HEK293 (cell line): ENCODE data around the gene ZMYM2.

ENCODE experiments used
- BCL11A ChIP-seq: fragments of 450-650 bp; formaldehyde crosslinking; IDR thresholded peaks from 2 replicates; pipeline ENCODE4 v1.5.1; 2016; ENCODE audit warnings: low read depth, missing biosample characterization, missing genetic modification characterization
- HIC1 ChIP-seq: fragments of 450-650 bp; formaldehyde crosslinking; IDR thresholded peaks from 2 replicates; pipeline ENCODE4 v1.5.1; 2016; ENCODE audit warnings: missing biosample characterization, missing genetic modification characterization
- KLF1 ChIP-seq: fragments of 450-650 bp; formaldehyde crosslinking; IDR thresholded peaks from 2 replicates; pipeline ENCODE4 v1.5.1; 2016; ENCODE audit warnings: missing biosample characterization, missing genetic modification characterization
- KLF16 ChIP-seq: fragments of 450-650 bp; formaldehyde crosslinking; IDR thresholded peaks from 2 replicates; pipeline ENCODE4 v1.5.1; 2017; ENCODE audit warnings: missing biosample characterization, missing genetic modification characterization
- OVOL3 ChIP-seq: fragments of 450-650 bp; formaldehyde crosslinking; IDR thresholded peaks from 2 replicates; pipeline ENCODE4 v1.5.1; 2016; ENCODE audit warnings: missing biosample characterization, missing genetic modification characterization
- SCRT1 ChIP-seq: fragments of 450-650 bp; formaldehyde crosslinking; IDR thresholded peaks from 2 replicates; pipeline ENCODE4 v1.5.1; 2016; ENCODE audit warnings: missing biosample characterization, missing genetic modification characterization, borderline replicate concordance
- SP3 ChIP-seq: fragments of 450-650 bp; formaldehyde crosslinking; IDR thresholded peaks from 2 replicates; pipeline ENCODE4 v1.5.1; 2016; ENCODE audit warnings: missing biosample characterization, missing genetic modification characterization
- ZNF138 ChIP-seq: fragments of 450-650 bp; formaldehyde crosslinking; IDR thresholded peaks from 2 replicates; pipeline ENCODE4 v1.5.1; 2016; ENCODE audit warnings: missing biosample characterization, missing genetic modification characterization, borderline replicate concordance
- ZNF157 ChIP-seq: fragments of 450-650 bp; formaldehyde crosslinking; IDR thresholded peaks from 2 replicates; pipeline ENCODE4 v1.5.1; 2016; ENCODE audit warnings: missing biosample characterization, missing genetic modification characterization
- ZNF169 ChIP-seq: fragments of 450-650 bp; formaldehyde crosslinking; IDR thresholded peaks from 2 replicates; pipeline ENCODE4 v1.5.1; 2016; ENCODE audit warnings: missing biosample characterization, missing genetic modification characterization
- ZNF18 ChIP-seq: fragments of 450-650 bp; formaldehyde crosslinking; IDR thresholded peaks from 2 replicates; pipeline ENCODE4 v1.5.1; 2016; ENCODE audit warnings: missing biosample characterization, missing genetic modification characterization
- ZNF211 ChIP-seq: fragments of 450-650 bp; formaldehyde crosslinking; IDR thresholded peaks from 2 replicates; pipeline ENCODE4 v1.5.1; 2016; ENCODE audit warnings: low read depth, missing biosample characterization, missing genetic modification characterization
- ZNF24 ChIP-seq: fragments of 450-650 bp; formaldehyde crosslinking; IDR thresholded peaks from 2 replicates; pipeline ENCODE4 v1.5.1; 2016; ENCODE audit warnings: missing biosample characterization, missing genetic modification characterization
- ZNF248 ChIP-seq: fragments of 450-650 bp; formaldehyde crosslinking; IDR thresholded peaks from 2 replicates; pipeline ENCODE4 v1.5.1; 2017; ENCODE audit warnings: missing biosample characterization, missing genetic modification characterization
- ZNF26 ChIP-seq: fragments of 450-650 bp; formaldehyde crosslinking; IDR thresholded peaks from 2 replicates; pipeline ENCODE4 v1.5.1; 2016; ENCODE audit warnings: missing biosample characterization, missing genetic modification characterization
- ZNF266 ChIP-seq: fragments of 450-650 bp; formaldehyde crosslinking; IDR thresholded peaks from 2 replicates; pipeline ENCODE4 v1.5.1; 2016; ENCODE audit warnings: missing biosample characterization, missing genetic modification characterization, low read depth
- ZNF324 ChIP-seq: fragments of 450-650 bp; formaldehyde crosslinking; IDR thresholded peaks from 2 replicates; pipeline ENCODE4 v1.5.1; 2016; ENCODE audit warnings: missing biosample characterization, missing genetic modification characterization
- ZNF341 ChIP-seq: fragments of 450-650 bp; formaldehyde crosslinking; IDR thresholded peaks from 2 replicates; pipeline ENCODE4; 2016; ENCODE audit warnings: low read depth, missing biosample characterization, missing genetic modification characterization
- ZNF391 ChIP-seq: fragments of 450-650 bp; formaldehyde crosslinking; IDR thresholded peaks from 2 replicates; pipeline ENCODE4 v1.5.1; 2016; ENCODE audit warnings: low read depth, missing biosample characterization, missing genetic modification characterization, borderline replicate concordance
- ZNF423 ChIP-seq: fragments of 450-650 bp; formaldehyde crosslinking; IDR thresholded peaks from 2 replicates; pipeline ENCODE4 v1.5.1; 2016; ENCODE audit warnings: missing biosample characterization, missing genetic modification characterization
- ZNF449 ChIP-seq: fragments of 450-650 bp; formaldehyde crosslinking; IDR thresholded peaks from 2 replicates; pipeline ENCODE4 v1.5.1; 2017; ENCODE audit warnings: missing biosample characterization, mild to moderate bottlenecking, missing genetic modification characterization, moderate library complexity
- ZNF501 ChIP-seq: fragments of 450-650 bp; formaldehyde crosslinking; IDR thresholded peaks from 2 replicates; pipeline ENCODE4 v1.5.1; 2016; ENCODE audit warnings: missing biosample characterization, missing genetic modification characterization
- ZNF521 ChIP-seq: fragments of 450-650 bp; formaldehyde crosslinking; IDR thresholded peaks from 2 replicates; pipeline ENCODE4 v1.5.1; 2017; ENCODE audit warnings: missing biosample characterization, mild to moderate bottlenecking, missing genetic modification characterization
- ZNF670 ChIP-seq: fragments of 450-650 bp; formaldehyde crosslinking; IDR thresholded peaks from 2 replicates; pipeline ENCODE4 v1.5.1; 2016; ENCODE audit warnings: missing biosample characterization, missing genetic modification characterization, low read depth
- ZNF76 ChIP-seq: fragments of 450-650 bp; formaldehyde crosslinking; IDR thresholded peaks from 2 replicates; pipeline ENCODE4; 2016; ENCODE audit warnings: low read depth, missing biosample characterization, missing genetic modification characterization, borderline replicate concordance
- ZNF791 ChIP-seq: fragments of 450-650 bp; formaldehyde crosslinking; IDR thresholded peaks from 2 replicates; pipeline ENCODE4 v1.5.1; 2016; ENCODE audit warnings: missing biosample characterization, missing genetic modification characterization
- ZNF792 ChIP-seq: fragments of 450-650 bp; formaldehyde crosslinking; IDR thresholded peaks from 2 replicates; pipeline ENCODE4 v1.5.1; 2016; ENCODE audit warnings: missing biosample characterization, missing genetic modification characterization
- TF ChIP-seq, protein P1 (sequence below): fragments of 450-650 bp; formaldehyde crosslinking; IDR thresholded peaks from 2 replicates; pipeline ENCODE4 v1.5.1; 2016; ENCODE audit warnings: missing biosample characterization, missing genetic modification characterization
- TF ChIP-seq, protein P2 (sequence below): fragments of 450-650 bp; formaldehyde crosslinking; IDR thresholded peaks from 2 replicates; pipeline ENCODE4 v1.5.1; 2016; ENCODE audit warnings: missing biosample characterization, missing genetic modification characterization

ZMYM2 gene

DNA sequence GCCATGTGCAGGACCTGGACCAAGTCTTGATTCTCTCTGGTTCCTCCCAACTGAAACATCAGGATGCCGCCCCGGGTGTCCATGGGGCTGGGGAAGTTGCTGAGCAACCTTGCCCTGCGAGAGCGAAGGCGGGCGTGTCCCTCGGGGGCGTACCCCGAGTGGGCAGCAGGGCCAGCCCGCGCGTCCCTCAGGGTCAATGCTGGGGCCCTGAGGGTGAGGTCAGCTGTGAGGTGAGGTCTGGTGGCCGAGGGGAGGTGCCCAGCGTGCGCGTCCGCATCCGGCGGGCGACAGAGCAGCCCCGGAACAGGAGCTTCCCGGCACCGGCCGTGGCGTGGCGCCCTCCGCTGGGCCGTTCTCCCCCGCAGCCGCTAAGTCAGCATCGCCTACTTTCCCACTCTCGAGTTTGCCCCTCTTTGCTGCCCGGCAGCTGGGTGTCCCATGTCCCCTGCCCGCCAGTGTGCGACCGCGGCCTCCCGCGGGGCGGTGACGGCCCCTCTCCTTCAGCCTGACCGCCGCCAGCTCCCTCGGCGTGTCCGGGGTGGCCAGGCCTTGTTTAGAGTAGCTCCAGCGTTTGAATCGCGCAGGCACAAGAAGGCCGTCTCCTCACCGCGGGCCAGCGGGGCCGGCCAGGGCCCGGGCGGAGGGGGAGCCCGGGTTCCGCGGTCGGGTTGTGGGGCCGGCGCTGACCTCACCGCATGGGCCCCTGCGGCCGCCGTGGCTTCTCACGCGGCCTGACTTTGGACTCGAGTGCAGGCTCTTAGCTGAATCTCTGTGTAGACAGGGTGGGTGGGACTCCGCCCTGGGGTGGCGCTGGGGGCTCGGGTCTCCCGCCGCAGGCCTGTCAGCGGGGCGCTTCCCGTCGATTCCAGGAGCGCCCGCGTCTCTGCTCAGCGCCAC is 169.3 kb downstream of the ZMYM2 start (continued):
- TF ChIP-seq OVOL3 (tag by site-specific recombination), result 0 out of 2 replicates have a peak, but pooled peaks have one; percentile 28
- TF ChIP-seq ZNF670 (tag by site-specific recombination), result no peak
- TF ChIP-seq ZNF341 (tag by site-specific recombination), result peak; percentile 87
- TF ChIP-seq ZNF211 (tag by site-specific recombination), result no peak
- TF ChIP-seq ZNF248 (tag by site-specific recombination), result no peak
- TF ChIP-seq BCL11A (tag by site-specific recombination), result no peak
- peak; percentile 88; the same call in 1 of the 2 replicates for TF ChIP-seq KLF16 (tag by site-specific recombination)
- peak; percentile 14; the same call in 1 of the 2 replicates for TF ChIP-seq ZNF449 (tag by site-specific recombination)
- TF ChIP-seq, protein P1, sequence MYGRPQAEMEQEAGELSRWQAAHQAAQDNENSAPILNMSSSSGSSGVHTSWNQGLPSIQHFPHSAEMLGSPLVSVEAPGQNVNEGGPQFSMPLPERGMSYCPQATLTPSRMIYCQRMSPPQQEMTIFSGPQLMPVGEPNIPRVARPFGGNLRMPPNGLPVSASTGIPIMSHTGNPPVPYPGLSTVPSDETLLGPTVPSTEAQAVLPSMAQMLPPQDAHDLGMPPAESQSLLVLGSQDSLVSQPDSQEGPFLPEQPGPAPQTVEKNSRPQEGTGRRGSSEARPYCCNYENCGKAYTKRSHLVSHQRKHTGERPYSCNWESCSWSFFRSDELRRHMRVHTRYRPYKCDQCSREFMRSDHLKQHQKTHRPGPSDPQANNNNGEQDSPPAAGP (tag by site-specific recombination), result peak; percentile 78; the same call in 1 of the 2 replicates
- no peak for TF ChIP-seq ZNF521
- TF ChIP-seq ZNF391 (tag by site-specific recombination), result no peak; the same call in 1 of the 2 replicates
- TF ChIP-seq ZNF266 (tag by site-specific recombination), result no peak
- TF ChIP-seq ZNF423 (tag by site-specific recombination), result peak; percentile 67
- TF ChIP-seq ZNF138 (tag by site-specific recombination), result no peak
- no peak for TF ChIP-seq ZNF169
- TF ChIP-seq ZNF18 (tag by site-specific recombination), result 0 out of 2 replicates have a peak, but pooled peaks have one; percentile 13
- TF ChIP-seq KLF1 (tag by site-specific recombination), result peak; percentile 74
- TF ChIP-seq ZNF324, result 0 out of 2 replicates have a peak, but pooled peaks have one; percentile 37
- peak; percentile 84 for TF ChIP-seq HIC1 (tag by site-specific recombination)
- no peak for TF ChIP-seq ZNF76 (tag by site-specific recombination)
- TF ChIP-seq ZNF24 (tag by site-specific recombination), result peak; percentile 58; the same call in 1 of the 2 replicates
- no peak for TF ChIP-seq SCRT1 (tag by site-specific recombination)
- TF ChIP-seq ZNF157 (tag by site-specific recombination), result no peak
- TF ChIP-seq ZNF501 (tag by site-specific recombination), result peak; percentile 85
- peak; percentile 58 for TF ChIP-seq SP3
- TF ChIP-seq ZNF791, result no peak
- no peak for TF ChIP-seq ZNF26 (tag by site-specific recombination)
- peak; percentile 48; the same call in 1 of the 2 replicates for TF ChIP-seq ZNF792
- TF ChIP-seq, protein P2, sequence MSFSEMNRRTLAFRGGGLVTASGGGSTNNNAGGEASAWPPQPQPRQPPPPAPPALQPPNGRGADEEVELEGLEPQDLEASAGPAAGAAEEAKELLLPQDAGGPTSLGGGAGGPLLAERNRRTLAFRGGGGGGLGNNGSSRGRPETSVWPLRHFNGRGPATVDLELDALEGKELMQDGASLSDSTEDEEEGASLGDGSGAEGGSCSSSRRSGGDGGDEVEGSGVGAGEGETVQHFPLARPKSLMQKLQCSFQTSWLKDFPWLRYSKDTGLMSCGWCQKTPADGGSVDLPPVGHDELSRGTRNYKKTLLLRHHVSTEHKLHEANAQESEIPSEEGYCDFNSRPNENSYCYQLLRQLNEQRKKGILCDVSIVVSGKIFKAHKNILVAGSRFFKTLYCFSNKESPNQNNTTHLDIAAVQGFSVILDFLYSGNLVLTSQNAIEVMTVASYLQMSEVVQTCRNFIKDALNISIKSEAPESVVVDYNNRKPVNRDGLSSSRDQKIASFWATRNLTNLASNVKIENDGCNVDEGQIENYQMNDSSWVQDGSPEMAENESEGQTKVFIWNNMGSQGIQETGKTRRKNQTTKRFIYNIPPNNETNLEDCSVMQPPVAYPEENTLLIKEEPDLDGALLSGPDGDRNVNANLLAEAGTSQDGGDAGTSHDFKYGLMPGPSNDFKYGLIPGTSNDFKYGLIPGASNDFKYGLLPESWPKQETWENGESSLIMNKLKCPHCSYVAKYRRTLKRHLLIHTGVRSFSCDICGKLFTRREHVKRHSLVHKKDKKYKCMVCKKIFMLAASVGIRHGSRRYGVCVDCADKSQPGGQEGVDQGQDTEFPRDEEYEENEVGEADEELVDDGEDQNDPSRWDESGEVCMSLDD (tag by site-specific recombination), result peak; percentile 74
